HEK293T (cell line): ENCODE data around the gene EHBP1L1.
"Not testable (repeated sequence)": the region's sequence is repeated elsewhere in the genome, so short reads cannot be mapped to it uniquely, and the experiment has no call there.

Source experiments
- FOXK2 ChIP-seq: fragments of 450-650 bp; IDR thresholded peaks from 2 replicates; pipeline ENCODE4 v1.6.1; 2016; ENCODE audit warnings: mild to moderate bottlenecking
- HDGF ChIP-seq: fragments of 450-650 bp; IDR thresholded peaks from 2 replicates; pipeline ENCODE4 v1.6.1; 2017; ENCODE audit warnings: antibody characterized with exemption, borderline replicate concordance
- L3MBTL2 ChIP-seq: fragments of 450-650 bp; conservative IDR thresholded peaks from 2 replicates; pipeline ENCODE4 v1.6.1; 2016; ENCODE audit warnings: mild to moderate bottlenecking
- NFRKB ChIP-seq: fragments of 450-650 bp; IDR thresholded peaks from 2 replicates; pipeline ENCODE4 v1.6.1; 2016; ENCODE audit warnings: mild to moderate bottlenecking, moderate library complexity
- SP1 ChIP-seq: fragments of 450-650 bp; IDR thresholded peaks from 2 replicates; pipeline ENCODE4 v1.6.1; 2017
- SUZ12 ChIP-seq: fragments of 450-650 bp; IDR thresholded peaks from 2 replicates; pipeline ENCODE4 v1.6.1; 2016; ENCODE audit warnings: mild to moderate bottlenecking
- ZNF384 ChIP-seq: fragments of 450-650 bp; IDR thresholded peaks from 2 replicates; pipeline ENCODE4 v1.6.1; 2016
- TF ChIP-seq, protein P1 (sequence below): fragments of 450-650 bp; IDR thresholded peaks from 2 replicates; pipeline ENCODE4 v1.6.1; 2016

DNA sequence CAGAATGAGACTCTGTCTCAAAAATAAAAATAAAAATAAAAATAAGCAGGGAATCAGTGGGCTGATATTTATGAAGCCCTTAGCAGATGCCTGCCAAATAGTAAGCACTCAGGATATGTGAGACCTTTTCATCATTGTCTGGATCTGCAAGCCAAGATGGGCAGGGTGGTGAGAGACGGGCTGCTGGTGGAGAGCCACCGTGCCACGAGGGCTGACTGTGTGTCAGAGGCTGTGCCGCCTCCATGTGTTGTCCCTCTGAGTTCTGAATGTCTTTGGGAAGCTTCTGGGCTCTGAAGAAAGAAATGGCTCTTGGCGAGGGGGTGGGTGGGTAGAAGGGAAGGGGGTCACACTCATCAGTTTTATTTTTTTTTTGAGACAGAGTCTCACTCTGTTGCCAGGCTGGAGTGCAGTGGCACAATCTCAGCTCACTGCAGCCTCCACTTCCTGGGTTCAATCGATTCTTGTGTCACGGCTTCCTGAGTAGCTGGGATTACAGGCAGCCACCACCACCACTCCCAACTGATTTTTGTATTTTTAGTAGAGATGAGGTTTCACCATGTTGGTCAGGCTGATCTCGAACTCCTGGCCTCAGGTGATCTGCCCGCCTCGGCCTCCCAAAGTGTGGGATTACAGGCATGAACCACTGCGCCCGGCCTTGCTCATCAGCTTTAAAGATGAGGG is 10.8 kb upstream of the EHBP1L1 start:
- TF ChIP-seq, protein P1, sequence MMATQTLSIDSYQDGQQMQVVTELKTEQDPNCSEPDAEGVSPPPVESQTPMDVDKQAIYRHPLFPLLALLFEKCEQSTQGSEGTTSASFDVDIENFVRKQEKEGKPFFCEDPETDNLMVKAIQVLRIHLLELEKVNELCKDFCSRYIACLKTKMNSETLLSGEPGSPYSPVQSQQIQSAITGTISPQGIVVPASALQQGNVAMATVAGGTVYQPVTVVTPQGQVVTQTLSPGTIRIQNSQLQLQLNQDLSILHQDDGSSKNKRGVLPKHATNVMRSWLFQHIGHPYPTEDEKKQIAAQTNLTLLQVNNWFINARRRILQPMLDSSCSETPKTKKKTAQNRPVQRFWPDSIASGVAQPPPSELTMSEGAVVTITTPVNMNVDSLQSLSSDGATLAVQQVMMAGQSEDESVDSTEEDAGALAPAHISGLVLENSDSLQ: not testable (repeated sequence)
- TF ChIP-seq SUZ12, L3MBTL2, HDGF, FOXK2, NFRKB, SP1, ZNF384: not testable (repeated sequence)
